ENCODE data around the gene GSX2.

DNA sequence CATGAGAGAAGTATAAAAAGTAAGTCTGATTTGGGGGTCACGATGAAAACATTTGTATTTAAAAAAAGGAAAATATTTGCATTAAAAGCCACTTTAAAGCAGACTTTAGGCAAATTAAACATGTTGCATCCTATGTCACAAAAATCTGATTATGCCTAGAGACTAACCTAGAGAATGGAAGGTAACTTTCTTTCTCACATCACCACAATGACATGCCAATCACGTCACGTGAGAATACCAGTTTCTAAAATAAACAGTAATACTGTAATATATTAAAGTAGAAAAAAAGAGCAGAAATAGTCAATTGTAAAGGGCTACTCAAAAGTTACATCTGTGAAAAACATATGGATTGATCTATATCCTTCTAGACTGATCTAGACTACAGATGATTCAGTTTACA lies 38.9 kb upstream of the GSX2 start:
- no peak for TF ChIP-seq EZH2 (IDR thresholded peaks at IDR 0.05)
- no peak for TF ChIP-seq POLR2AphosphoS5 (IDR thresholded peaks at IDR 0.05; ENCODE audit: borderline replicate concordance, low read depth, low read length)
